HK-2 (cell line): Measurements from ENCODE around the gene VMA21.

Source experiments
- DNase-seq: peaks from one replicate; pipeline ENCODE4 v3.0.0-alpha.2; 2018; ENCODE audit not compliant: unreplicated experiment

VMA21 gene, protein sequence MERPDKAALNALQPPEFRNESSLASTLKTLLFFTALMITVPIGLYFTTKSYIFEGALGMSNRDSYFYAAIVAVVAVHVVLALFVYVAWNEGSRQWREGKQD

DNA sequence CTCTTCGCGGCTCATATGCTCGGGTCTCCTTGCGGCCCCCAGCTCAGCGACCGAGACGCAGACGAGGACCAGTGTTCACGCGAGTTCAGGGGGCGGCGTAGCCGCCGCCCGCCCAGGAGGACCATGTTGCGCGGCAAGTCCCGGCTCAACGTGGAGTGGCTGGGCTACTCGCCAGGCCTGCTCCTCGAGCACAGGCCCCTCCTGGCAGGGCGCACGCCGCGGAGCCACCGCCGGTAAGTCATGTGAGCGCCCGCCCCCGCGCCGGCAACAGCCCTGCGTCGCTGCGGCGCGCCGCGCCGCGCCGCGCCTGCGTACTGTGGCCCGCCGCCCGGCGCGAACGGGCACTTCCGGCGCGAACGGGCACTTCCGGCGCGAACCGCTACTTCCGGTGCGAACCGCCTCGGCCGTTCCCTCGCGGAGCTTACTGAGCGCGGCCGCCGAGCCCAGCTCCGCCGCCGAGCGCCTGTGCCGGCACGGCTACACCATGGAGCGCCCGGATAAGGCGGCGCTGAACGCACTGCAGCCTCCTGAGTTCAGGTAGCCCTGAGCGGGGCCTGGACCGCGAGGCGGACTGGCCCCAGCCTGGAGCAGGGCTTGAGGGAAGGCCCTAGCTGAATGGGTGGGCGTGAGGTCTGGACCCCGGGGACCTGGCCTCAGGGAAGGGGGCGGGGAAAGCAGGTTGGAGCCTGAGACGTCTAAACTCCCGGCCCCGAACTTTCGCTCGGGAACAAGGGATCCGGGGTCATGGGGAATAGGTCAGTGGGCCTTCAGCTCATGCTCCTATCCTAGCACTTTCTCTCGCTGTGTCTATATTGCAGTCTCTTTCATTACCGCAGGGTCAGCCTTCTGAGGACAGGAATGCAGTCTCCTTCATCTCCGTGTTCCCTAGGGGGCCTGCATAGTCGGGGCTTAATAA, at the start of gene VMA21:
VMA21 (plus strand) TSS at position 382 of the 916 bp plus-strand sequence; CDS start at position 485, 103 bp downstream.
- peak; percentile 81 for DNase-seq

DNA sequence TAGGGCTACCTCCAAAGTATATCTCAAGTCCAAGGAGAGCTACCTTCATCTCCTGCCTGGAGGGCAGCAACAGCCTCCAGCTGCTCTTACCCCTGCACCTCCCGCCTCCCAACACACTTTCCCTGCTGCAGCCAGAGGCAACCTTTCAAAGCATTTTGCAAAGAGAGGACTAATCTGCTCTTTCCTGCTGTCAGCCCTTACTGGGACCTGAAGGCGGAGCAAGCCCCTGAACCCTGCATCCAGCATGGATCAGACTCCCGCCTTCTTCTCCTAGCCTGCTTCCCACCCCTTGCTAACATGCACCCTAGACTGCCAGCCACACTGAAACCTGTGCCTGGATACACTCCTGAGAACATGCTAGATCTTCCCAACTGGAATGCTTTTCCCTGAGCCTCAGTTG, 37.7 kb upstream of the VMA21 start:
- DNase-seq: no peak

DNA sequence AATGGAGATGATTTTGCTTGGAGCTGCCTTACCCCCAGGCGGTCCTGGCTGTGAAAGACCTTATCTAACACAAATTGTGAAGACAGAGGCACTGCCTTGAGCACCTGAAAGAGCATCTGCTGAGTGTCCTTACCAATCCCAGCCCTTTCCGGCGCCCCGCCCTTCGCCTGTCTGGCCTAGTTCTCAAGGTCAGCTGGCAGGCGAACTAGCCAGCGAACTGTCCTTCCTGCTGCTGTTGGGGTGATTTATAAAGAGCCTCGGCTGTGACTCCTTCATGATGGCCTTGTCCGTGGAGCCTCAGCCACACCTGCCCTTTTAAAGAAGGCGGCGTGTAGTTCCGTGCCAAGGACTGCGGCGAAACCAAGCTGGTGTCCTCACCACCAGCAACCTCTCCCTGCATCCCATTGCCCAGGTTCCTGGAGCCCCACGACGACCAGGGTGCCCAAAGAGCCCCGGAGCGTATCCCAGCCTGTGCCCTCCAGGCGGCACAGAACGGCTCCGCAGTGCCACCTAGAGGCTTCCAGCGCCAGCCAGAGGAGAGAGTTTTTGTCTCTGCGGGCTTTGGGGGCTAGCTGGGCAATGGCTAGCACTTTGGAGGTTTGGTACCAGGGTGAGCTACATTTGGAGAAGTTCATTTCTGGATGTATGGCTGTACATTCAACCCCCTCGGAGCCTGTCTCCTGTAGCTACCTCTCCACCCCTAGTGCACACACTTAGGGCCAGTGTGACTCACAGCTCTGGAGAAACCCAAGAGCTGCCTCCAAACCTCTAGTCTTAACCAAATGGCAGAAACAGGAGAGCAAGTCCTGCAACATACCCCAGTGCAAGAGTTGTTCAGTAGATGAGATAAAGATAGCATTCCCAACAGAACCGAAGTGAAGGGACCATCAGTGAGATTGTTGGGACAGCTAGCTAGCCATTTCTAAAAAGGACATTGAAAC, 36.8 kb upstream of the VMA21 start:
- peak; percentile 20 for DNase-seq

DNA sequence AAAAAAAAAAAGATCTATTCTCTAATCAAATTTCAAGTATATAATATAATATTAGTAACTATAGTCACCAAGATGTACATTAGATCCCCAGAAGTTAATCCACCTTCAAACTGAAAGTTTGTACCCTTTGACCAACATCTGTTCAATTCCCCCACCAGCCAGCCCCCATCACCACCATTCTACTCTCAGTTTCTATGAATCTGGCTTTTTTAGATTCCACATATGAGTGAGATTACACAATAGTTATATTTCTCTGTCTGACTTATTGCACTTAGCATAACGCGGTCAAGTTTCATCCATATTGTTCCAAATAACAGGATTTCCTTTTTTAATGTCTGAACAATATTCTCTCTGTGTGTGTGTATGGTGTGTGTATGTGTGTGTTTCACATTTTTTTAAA, 33.7 kb upstream of the VMA21 start:
- no peak for DNase-seq

DNA sequence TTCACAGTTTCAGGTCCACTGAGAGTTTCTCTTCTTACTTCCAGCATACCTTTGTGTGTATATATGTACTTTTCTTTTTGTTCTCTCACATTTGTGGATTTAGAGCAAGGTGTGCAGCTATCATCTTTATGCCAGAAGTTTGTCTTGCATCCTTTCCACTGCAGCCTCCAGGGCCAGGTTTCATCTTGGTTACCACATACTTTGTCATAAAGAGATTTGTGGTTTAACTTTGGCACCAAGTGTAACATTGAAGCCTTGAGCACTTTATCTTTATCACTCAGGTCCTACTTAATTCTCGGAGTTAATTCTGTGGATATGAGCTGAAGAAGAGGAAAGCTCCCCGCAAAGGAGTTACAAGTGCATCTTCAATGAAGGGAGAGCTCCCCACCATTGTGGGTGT, 31.4 kb upstream of the VMA21 start:
- no peak for DNase-seq

DNA sequence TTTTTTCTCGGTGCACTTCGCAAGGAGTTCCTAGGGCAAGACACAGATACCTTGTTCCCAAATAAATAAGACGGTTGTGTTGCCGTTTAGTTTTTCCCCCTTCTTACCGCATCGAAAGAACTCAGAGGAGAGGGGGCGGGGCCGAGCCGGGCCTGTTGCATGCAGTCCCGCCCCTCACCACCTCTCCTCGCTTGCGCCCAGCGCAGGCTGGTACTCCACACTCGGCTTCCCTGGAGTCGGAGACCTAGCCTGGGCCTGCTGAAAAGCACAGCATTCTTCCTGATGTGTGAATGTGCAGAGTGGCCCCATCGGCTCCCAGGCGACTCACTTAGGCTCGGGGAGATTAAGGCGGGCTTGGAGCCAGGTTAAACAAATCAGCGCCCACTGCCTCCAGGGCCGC, 26.1 kb upstream of the VMA21 start:
- no peak for DNase-seq

DNA sequence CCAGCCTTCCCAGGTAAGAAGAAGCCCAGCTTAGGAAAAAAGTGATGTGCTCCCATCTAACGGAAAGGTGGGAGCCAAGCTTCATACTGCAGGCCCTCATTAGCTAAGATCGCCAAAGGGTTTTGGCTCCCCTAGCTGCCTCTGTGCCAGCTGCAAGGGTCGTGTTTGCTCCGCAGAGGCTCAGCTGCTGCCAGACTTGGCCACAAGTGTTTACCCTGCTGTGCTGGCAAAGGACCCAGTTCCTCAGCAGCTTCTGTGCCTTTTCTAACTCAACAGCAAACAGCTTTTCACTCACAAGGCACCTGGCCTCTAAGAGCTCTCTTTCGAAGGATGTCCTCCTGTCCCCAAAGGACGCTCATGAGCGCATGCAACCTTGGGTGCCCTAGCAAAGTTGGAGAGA, 12.2 kb upstream of the VMA21 start:
- DNase-seq: no peak

DNA sequence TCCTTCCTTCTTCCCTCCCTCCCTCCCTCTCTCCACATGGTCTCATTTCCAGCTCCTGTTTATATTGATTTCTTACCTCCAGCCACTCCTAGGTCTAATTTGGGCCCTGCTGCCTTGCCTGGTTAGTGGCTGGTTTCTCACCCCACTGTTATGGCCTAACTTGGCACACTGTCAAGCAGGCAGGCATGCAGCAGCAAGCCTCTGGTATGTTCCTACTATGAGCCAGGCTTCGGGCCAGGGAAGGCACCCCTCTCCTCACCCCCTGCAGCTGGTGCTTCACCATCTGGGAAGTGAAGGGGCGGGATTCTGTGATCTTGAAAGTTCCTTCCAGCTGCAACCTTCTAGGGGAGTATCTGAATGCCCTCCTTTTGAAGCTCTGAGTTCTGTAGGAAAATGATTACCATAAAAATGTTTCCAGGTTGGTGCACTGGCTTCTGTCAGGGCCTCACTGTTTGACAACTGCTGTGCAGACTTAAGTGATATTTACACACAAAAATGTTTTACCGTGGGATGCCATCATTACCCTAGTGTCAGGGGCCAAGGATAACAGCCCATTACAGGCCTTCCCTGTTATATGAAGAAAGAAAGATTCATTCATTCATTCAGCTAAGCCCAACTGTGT, 10.1 kb upstream of the VMA21 start:
- no peak for DNase-seq

DNA sequence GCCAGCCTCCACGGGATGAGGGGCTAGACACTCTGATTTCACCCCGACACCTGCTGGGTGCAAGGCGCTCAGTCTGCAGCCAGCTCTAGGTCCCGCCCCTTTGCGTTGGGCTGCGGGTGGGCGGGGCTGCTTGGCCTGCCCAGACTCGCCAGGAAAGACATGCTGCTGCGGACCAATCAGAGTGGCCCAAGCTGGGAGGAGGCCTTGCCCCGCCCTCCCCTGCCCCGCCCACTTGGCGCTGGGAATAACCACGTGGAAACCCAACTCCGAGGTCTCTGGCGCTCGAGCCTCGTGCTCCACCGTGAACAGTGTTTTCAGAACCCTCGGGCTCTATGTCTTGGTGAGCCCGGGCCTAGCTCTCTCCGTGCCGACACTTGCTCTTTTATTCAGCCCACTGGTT, 5.3 kb upstream of the VMA21 start:
- DNase-seq: no peak

DNA sequence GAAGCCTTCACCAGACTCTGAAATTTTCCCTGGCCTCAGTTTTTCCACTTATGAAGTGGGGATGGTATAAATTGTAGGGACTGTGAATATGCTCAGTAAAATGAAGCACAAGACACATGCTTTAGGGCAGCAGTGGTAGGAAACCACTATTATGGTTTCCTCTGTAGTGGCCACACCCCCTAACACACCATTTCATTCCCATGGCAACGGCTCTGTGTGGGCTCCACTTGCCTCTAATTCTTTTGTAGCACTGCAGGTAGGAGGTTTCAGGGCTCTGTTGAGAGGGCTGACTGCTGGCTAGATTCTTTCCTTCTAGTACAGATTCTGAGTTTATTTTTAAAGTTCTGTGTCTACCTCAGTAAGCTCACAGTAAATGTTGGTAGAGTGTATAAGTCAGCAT, 3.5 kb upstream of the VMA21 start:
- no peak for DNase-seq

DNA sequence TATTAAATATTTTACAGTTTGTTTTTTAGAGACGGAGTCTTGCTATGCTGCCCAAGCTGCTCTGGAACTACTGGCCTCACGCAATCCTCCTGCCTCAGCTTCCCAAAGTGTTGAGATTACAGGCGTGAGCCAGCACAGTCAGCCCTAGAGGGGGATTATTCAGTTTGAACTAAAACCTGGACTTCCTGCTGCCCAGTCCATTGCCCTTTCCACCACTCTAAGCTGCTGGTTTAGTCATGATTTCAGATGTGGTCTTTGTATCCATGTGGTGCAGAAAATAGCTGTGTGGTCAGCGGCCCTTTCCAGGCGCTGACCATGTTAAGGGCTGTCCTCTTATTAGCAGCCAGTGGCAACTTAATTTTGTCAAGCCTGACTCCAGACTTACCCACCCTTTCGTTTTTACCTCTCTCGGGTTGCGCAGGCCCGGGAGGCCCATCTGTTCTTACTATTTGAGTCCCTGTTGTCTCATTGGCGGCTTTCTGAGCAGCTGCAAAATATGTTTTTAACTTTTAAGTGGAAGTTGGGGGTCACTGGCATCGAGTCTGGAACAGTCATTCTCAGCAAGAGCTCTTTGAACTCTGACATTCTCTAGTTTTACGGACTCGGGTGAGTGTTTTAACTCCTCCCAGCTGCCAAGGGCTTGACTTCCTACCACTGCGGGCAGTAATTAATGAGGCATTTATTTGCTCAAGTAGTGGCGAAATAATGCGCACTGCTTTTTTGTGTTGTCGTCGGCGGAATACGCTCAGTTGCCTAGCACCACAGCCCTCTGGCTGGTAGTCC, 773 bp upstream of the VMA21 start:
- DNase-seq: no peak

DNA sequence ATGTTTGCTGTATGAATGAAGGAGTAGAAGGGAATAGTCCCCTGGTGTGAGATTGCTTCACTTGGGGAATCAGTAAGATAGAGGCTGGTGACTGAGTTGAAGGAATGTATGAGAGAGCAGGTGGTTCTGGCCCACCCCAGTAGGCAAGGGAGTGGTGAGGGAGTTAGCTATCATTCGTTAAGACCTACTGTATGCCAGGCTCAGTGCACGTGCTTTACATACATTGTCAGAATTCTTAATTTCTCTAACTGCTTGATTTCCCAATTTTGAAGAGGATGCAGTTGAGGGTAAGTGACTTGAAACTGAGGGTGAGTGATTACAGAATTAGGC, 700 bp downstream of the VMA21 start:
- DNase-seq: no peak

DNA sequence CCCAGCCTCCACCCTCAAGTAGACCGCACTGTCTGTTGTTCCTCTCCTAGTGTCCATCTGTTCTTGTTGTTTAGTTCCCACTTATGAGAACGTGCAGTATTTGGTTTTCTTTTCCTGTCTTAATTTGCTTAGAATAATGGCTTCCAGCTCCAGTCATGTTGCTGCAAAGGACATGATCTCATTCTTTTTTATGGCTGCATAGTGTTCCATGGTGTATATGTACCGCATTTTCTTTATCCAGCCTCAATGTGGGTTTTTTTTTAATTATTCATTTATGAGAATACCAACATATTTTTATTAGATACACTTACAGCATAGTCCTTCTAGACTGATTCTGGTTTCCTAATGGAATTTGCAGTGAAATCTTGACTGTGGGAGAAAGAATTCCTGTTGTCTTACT, 1.3 kb downstream of the VMA21 start:
- no peak for DNase-seq

DNA sequence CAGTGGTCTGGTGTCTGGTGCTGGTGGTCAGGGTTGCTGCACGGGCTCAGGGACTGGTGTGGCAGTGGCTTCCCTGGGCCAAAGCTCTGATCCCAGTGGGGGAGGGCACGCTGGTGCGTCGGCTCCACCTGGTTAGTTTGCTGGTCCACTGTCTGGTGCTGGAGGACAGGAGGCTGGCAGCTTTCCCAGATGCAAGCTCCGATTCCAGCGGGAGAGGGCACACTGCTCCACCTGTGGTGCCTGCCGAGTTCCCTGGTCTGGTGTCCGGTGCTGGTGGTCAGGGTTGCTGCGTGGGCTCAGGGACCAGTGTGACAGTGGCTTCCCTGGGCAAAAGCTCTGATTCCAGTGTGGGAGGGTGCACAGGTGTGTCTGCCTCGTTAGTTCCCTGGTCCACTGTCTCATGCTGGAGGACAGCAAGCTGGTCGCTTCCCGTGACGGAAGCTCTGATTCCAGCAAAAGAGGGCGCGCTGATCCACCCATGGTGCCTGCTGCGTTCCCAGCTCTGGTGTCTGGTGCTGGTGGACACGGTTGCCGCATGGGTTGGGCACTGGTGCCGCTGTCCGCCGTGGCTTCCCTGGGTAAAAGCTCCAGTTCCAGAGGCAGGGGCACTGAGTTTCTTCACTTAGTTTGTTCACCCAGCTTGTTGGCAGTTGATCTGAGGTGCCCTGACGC, 5.8 kb downstream of the VMA21 start:
- DNase-seq: no peak

DNA sequence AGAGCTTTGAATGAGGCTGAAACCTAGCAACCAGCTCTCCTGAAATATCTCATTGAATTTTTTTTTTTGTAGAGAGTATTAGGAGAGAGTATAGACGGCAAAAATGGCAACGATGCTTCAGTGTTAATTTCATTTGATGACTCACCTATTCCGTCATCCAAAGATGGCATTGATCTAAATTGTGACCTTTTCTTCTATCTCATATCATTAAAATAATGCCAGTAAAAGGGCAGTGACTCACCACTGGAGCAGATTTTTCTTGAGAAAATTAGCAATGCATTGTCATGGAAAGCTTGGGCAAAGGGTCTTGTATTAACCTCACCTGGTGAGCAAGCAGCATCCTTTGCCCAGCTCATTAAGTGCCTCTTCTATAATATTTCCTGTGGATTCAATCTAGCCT, 19.6 kb downstream of the VMA21 start:
- no peak for DNase-seq

DNA sequence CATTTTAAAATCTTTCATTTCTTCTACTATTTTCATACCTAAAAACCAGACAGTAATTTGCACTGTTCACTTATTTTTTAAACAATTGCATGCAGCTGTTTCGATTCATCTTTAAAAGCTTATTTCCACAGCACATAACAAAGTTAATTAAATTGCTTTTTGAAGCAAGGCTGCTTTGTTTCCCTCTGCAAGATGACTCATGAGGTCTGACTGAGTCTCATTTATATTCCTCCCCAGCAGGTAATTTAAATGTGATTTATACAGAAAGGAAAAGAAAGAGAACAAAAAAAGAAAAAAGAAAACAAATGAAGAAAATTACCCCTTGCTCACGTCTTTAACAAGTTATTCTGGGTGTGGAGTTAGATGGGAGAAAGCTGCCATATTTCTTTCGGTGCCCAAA, 22.8 kb downstream of the VMA21 start:
- DNase-seq: no peak

DNA sequence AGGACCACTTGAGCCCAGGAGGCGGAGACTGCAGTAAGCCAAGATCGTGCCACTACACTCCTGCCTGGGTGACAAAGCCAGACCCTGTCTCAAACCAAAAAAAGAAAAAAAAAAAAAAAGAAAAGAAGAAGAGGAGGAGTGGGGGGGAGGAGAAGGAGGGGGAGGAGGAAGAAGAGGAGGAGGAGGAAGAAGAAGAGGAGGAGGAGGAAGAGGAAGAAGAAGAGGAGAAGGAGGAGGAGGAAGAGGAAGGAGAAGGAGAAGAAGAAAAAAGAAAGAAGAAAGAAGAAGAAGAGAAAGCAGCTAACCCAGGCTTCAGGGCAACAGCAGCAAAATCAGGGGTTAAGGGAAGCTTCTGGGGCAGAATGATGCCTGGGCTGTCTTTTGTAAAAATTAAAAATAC, 27.5 kb downstream of the VMA21 start:
- no peak for DNase-seq

DNA sequence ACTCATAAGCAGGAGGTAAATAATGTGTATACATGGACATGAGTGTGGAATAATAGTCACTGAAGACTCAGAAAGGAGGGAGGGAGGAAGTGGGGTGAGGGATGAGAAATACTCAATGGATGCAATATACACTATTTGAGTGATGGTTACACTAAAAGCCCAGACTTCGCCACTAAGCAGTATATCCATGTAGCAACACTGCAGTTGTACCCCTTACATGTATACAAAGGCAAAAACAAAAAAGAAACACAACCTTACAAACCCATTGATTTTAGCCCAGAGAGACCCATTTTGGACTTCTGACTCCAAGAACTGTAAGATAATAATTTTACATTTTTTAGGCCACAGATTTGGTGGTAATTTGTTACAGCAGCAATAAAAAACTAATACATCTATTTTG, 51.5 kb downstream of the VMA21 start:
- no peak for DNase-seq

DNA sequence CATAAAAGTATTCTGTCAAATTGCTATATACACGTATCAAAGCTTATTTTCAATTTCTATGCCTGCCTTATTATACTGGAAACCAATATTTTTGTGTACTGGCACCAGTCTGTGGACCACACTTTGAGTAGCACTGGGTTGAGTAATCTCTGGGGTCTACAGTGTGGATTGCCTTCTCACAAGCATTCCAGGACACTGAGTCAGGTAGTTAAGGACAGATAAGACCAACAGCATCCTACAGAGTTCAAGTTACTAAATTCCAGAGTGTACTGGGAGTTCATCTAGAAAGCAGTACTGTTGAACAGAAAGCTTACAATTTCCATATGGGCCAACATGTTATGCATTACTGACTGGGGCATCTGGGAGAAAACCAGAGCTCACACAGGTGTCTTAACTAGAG, 61.8 kb downstream of the VMA21 start:
- no peak for DNase-seq
